ENCODE results near the gene ALAS1. TPM values are rescaled to one million over a fixed set of nuclear protein-coding genes. Genes with fewer than 3 reads are reported as not detected.

Gene ALAS1
- total RNA-seq, 2 donors from 2014 or later: 28.4 to 33.3 TPM

DNA sequence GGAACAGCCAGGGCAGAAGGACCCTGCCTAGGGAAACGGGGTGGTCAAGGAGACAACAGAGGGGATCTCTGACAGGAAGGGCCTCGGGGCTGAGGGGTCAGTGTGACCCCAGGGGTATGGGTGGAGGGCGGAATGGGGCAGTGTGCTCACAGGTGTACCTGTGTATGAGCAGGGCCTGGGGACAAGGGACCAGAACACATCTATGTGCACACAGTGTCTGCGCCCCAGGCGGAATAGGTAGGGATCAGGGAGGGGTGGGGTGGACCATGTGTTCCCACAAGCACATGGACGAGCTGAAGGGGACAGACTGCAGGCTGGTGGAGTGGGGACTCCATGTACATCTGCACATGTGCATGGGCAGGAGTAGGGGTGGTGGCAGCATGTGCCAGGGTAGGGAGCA lies 32.5 kb downstream of the ALAS1 start:
- H3K4me3 ChIP-seq: no peak overlapping the region
- ATAC-seq (ENCODE audit: insufficient number of reproducible peaks, low FRiP score, low read depth): no peak
- no peak overlapping the region for H3K27ac ChIP-seq
- TF ChIP-seq, protein P1, sequence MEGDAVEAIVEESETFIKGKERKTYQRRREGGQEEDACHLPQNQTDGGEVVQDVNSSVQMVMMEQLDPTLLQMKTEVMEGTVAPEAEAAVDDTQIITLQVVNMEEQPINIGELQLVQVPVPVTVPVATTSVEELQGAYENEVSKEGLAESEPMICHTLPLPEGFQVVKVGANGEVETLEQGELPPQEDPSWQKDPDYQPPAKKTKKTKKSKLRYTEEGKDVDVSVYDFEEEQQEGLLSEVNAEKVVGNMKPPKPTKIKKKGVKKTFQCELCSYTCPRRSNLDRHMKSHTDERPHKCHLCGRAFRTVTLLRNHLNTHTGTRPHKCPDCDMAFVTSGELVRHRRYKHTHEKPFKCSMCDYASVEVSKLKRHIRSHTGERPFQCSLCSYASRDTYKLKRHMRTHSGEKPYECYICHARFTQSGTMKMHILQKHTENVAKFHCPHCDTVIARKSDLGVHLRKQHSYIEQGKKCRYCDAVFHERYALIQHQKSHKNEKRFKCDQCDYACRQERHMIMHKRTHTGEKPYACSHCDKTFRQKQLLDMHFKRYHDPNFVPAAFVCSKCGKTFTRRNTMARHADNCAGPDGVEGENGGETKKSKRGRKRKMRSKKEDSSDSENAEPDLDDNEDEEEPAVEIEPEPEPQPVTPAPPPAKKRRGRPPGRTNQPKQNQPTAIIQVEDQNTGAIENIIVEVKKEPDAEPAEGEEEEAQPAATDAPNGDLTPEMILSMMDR (IDR thresholded peaks at IDR 0.05): no peak
- H3K27me3 ChIP-seq (replicated peaks; ENCODE audit: insufficient read depth): no peaks in the 10 kb centered on the region
- no peaks in the 10 kb centered on the region for H3K9me3 ChIP-seq
- peaks cover 40% of the 10 kb centered on the region for H3K36me3 ChIP-seq
- no peak for DNase-seq (ENCODE audit: low spot score)
- H3K4me1 ChIP-seq (ENCODE audit: control insufficient read depth in 1 of 2, low read depth in 2 of 2): peaks cover under 1 to 5% of the 10 kb centered on the region in 2 donors

DNA sequence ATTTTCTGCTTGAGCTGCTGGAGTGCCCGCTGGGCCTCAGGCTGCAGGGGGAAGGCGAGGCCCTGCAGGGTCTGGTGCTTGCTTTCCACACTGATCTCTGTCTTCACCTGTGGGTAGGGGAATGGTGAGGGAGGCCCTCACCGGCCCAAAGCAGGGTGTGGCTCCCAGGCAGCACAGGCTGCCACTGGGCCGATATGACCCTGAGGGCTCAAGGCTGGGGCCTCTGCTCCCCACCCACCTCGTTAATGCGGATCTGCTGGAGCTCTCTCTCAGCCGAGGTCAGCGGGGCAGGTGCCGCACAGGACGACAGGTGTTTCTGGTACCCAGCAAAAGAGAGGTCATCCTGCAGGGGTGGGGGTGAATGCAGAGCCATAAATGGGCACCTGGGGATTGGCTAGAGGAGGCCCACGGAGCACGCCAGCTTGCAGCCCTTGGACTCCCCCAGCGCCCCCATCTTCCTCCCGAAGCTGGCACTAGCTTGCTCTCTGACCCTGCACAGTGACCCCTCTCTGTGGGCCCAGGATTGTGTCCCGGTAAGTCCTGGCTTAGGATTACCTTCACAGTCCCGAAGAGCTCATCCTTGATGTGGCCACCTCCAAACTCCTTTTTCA lies 33.0 kb downstream of the ALAS1 start:
- ATAC-seq (ENCODE audit: insufficient number of reproducible peaks, low FRiP score, low read depth): no peak
- peaks cover 4 to 10% of the 10 kb centered on the region in 2 donors for H3K4me1 ChIP-seq (ENCODE audit: control insufficient read depth in 1 of 2, low read depth in 2 of 2)
- H3K27ac ChIP-seq: no peak overlapping the region
- no peak overlapping the region for H3K4me3 ChIP-seq
- TF ChIP-seq, protein P1 (IDR thresholded peaks at IDR 0.05): no peak
- no peaks in the 10 kb centered on the region for H3K27me3 ChIP-seq (replicated peaks; ENCODE audit: insufficient read depth)
- peaks cover 40% of the 10 kb centered on the region for H3K36me3 ChIP-seq
- no peaks in the 10 kb centered on the region for H3K9me3 ChIP-seq
- DNase-seq (ENCODE audit: low spot score): no peak

DNA sequence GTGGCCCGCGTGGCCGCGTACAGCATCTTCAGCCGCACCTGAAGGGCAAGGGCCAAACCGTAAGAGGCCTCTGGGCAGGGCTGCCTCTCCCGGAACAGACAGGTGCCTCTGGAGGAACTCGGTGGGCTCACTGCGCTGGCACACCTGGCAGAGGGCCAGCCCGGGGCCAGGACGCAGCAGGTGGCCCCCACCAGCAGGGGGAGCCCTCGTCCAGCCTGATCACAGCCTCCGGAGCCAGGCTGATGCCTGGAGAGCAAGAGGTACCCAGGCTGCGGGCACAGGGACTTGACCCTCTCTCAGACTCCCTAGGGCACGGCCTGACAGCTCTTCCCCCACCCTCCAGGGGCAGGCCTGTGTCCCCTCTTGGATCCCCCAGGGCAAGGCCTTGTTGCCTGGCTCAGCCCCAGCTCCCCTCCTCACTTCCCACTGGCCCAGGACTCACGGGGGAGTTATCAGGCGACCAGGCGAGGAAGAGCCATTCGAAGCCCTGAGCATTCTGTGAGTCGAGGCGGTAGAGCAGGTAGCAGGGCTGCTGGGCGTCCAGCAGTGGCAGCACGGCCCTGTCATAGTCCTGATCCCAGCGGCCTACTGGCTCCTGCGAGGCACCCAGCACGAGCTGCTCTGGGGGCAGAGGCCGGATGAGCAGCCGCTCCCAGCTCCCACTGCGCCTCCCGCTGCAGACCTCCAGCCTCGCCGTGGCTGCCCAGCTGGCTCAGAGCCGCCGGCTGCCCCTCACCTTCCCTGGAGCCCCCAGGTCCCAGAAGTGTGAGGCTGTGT lies 33.7 kb downstream of the ALAS1 start:
- DNase-seq (ENCODE audit: low spot score) (no peak), ATAC-seq (ENCODE audit: insufficient number of reproducible peaks, low FRiP score, low read depth) (no peak)
- H3K27me3 ChIP-seq (replicated peaks; ENCODE audit: insufficient read depth): no peaks in the 10 kb centered on the region
- H3K4me3 ChIP-seq: no peak overlapping the region
- no peaks in the 10 kb centered on the region for H3K9me3 ChIP-seq
- H3K36me3 ChIP-seq: peaks cover 40% of the 10 kb centered on the region
- TF ChIP-seq, protein P1 (IDR thresholded peaks at IDR 0.05): peak; percentile 75
- peaks cover 7 to 17% of the 10 kb centered on the region in 2 donors for H3K4me1 ChIP-seq (ENCODE audit: control insufficient read depth in 1 of 2, low read depth in 2 of 2)
- no peak overlapping the region for H3K27ac ChIP-seq

DNA sequence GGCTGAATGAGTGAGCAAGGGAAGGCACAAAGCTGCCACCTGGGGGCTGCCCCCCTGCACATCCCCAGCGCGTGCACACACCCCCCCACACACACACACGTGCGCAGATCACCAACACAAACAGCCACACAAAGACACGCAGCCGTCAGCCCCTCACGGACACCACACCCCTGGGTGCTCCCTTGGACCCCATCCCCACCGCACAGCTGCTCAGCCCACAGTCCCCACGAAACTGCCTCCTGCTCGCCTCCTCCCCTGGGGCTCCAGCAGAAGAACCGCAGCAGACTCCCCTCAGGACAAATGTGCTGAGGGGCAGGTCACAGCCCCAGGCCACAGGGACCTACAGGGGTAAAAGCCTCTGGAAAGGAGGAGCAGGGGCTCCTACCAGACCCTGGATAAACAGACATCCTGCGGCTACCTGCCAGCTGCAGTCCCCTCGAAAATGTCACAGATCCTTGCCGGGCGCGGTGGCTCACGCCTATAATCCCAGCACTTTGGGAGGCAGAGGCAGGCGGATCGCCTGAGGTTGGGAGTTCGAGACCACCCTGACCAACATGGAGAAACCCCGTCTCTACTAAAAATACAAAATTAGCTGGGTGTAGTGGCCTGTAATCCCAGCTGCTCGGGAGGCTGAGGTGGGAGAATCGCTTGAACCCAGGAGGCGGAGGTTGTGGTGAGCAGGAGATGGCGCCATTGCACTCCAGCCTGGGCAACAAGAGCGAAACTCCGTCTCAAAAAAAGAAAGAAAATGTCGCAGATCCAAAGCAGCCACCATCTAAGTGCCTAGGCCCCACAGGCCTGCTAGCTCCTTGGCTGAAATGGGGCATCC lies 34.5 kb downstream of the ALAS1 start:
- ATAC-seq (ENCODE audit: insufficient number of reproducible peaks, low FRiP score, low read depth): no peak
- H3K27ac ChIP-seq: no peak overlapping the region
- no peaks in the 10 kb centered on the region for H3K27me3 ChIP-seq (replicated peaks; ENCODE audit: insufficient read depth)
- no peaks in the 10 kb centered on the region for H3K9me3 ChIP-seq
- DNase-seq (ENCODE audit: low spot score): no peak
- H3K4me3 ChIP-seq: no peak overlapping the region
- TF ChIP-seq, protein P1 (IDR thresholded peaks at IDR 0.05): no peak
- H3K36me3 ChIP-seq: peaks cover 40% of the 10 kb centered on the region
- H3K4me1 ChIP-seq (ENCODE audit: control insufficient read depth in 1 of 2, low read depth in 2 of 2): peaks cover 15 to 25% of the 10 kb centered on the region in 2 donors

DNA sequence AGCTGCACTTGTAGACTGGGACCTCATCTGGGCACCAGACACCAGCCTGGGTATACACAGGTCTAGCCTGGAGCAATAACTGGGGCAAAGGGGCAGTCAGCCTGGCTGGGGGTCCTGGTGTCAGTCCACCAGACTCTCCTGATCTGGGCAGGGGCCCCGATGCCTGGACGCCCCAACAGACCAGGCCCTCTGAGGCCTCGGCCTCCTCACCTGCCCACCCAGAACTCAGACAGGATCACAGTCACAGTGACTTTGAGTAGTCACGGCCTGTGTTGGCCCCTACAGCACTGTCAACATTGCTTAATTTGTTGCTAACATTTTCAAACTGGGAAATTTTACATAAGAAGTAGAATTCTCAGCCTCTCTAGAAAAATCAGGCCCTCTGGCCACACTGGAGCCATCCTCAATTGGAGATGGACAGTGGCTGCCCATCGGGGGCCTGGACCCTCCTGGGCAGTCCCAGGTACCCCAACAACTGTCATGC lies 35.2 kb downstream of the ALAS1 start:
- DNase-seq (ENCODE audit: low spot score) (no peak), ATAC-seq (ENCODE audit: insufficient number of reproducible peaks, low FRiP score, low read depth) (no peak)
- no peaks in the 10 kb centered on the region for H3K9me3 ChIP-seq
- TF ChIP-seq, protein P1 (IDR thresholded peaks at IDR 0.05): no peak
- H3K27ac ChIP-seq: no peak overlapping the region
- peaks cover 40% of the 10 kb centered on the region for H3K36me3 ChIP-seq
- H3K4me1 ChIP-seq (ENCODE audit: control insufficient read depth in 1 of 2, low read depth in 2 of 2): peaks cover 21 to 31% of the 10 kb centered on the region in 2 donors
- H3K4me3 ChIP-seq: no peak overlapping the region
- H3K27me3 ChIP-seq (replicated peaks; ENCODE audit: insufficient read depth): no peaks in the 10 kb centered on the region

Measured in thoracic aorta (tissue), 2 donors.